ENCODE data around the gene CISD2.
A peak's percentile ranks its signal among the peaks of the same experiment; 100 is the strongest.
"Not testable (repeated sequence)": the region's sequence is repeated elsewhere in the genome, so short reads cannot be mapped to it uniquely, and the experiment has no call there.

CISD2 gene

DNA sequence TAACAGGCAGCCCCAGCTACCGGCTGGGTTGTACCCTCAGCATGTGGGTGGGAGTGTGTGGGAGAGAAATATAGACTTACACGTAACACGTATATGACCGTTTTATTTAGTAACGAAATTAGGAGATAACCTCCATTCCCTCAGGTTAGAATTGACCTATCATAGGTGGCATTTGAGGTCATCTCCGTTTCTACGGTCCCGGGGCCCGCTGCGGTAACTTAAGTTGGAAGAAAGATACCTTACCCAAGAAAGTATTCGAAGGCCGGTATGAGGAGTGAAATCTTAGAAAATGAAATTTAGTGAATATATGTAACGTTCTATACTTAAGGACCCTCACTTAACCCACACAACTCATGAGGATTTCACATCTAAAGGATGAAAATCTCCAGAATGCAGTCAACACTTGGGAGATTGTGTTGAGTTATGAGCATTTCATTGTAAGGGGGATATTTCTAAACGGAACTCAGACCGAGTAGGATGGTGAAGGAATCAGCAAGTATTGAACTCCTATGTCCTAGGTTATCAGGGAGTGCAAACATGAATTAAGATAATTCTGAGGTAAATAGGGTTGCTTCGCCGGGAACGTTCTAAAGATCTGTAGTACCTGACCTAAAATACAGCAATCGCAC lies 891 bp downstream of the CISD2 start:
- H3K27ac Mint-ChIP-seq, result peak overlapping the region; percentile 94 to 99 (median 98)
- no peaks in the 10 kb centered on the region for H3K27me3 Mint-ChIP-seq (ENCODE audit: low read depth)
- peaks cover 27% of the 10 kb centered on the region for H3K36me3 Mint-ChIP-seq (ENCODE audit: low read depth)
- TF ChIP-seq, protein P1, sequence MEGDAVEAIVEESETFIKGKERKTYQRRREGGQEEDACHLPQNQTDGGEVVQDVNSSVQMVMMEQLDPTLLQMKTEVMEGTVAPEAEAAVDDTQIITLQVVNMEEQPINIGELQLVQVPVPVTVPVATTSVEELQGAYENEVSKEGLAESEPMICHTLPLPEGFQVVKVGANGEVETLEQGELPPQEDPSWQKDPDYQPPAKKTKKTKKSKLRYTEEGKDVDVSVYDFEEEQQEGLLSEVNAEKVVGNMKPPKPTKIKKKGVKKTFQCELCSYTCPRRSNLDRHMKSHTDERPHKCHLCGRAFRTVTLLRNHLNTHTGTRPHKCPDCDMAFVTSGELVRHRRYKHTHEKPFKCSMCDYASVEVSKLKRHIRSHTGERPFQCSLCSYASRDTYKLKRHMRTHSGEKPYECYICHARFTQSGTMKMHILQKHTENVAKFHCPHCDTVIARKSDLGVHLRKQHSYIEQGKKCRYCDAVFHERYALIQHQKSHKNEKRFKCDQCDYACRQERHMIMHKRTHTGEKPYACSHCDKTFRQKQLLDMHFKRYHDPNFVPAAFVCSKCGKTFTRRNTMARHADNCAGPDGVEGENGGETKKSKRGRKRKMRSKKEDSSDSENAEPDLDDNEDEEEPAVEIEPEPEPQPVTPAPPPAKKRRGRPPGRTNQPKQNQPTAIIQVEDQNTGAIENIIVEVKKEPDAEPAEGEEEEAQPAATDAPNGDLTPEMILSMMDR (IDR thresholded peaks at IDR 0.05; ENCODE audit: unreplicated experiment in 3 of 3), result no peak
- peak overlapping the region; percentile 90 to 98 (median 97) for H3K4me3 Mint-ChIP-seq
- H3K9me3 Mint-ChIP-seq, result peaks cover 4% of the 10 kb centered on the region
- H3K4me1 Mint-ChIP-seq, result peaks cover 33% of the 10 kb centered on the region

DNA sequence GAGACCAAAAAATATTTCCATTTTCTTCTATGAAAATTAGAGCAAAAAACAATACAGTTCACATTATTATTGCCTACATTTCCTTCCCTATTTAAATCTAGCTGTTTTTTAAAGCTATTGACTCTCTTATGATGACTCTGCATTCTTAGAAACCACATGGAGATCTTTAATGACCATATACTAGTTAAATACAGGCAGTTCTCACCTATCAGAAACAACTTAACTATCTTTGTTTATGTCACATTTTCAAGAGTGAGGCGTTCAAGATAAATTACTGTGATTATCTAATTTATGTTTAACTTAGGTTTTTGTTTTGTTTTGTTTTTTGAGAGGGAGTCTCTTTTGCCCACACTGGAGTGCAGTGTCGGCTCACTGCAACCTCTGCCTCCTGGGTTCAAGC lies 3.0 kb downstream of the CISD2 start:
- Mint-ChIP-seq H3K4me3 (peak overlapping the region in 1 of 3 experiments; percentile 21), H3K36me3 (ENCODE audit: low read depth) (peaks cover 48% of the 10 kb centered on the region), H3K9me3 (peaks cover 6% of the 10 kb centered on the region), H3K27me3 (ENCODE audit: low read depth) (no peaks in the 10 kb centered on the region), H3K4me1 (peaks cover 24% of the 10 kb centered on the region), H3K27ac (no peak overlapping the region)
- TF ChIP-seq, protein P1 (IDR thresholded peaks at IDR 0.05; ENCODE audit: unreplicated experiment in 3 of 3), result no peak

DNA sequence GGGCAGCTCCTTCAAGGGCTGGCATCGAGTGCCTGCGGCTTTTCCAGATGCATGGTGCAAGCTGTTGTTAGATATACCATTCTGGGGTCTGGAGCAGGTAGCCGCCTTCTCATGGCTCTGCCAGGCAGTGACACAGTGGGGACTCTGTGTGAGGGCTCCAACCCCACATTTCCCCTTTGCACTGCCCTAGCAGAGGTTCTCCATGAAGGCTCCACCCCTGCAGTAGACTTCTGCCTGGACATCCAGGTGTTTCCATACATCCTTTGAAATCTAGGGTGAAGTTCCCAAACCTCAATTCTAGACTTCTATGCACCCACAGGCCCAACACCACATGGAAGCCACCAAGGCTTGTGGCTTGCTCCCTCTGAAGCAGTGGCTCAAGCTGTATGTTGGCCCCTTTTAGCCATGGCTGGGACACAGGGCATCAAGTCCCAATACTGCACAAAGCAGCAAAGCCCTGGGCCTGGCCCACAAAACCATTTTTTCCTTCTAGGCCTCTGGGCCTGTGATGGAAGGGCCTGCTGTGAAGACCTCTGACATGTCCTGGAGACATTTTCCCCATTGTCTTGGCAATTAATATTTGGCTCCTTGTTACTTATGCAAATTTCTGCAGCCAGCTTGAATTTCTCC lies 8.8 kb downstream of the CISD2 start:
- H3K9me3 Mint-ChIP-seq, result peaks cover 14% of the 10 kb centered on the region
- peaks cover 72% of the 10 kb centered on the region for H3K36me3 Mint-ChIP-seq (ENCODE audit: low read depth)
- H3K27ac Mint-ChIP-seq; H3K4me1 Mint-ChIP-seq; H3K27me3 Mint-ChIP-seq (ENCODE audit: low read depth); H3K4me3 Mint-ChIP-seq: not testable (repeated sequence)

DNA sequence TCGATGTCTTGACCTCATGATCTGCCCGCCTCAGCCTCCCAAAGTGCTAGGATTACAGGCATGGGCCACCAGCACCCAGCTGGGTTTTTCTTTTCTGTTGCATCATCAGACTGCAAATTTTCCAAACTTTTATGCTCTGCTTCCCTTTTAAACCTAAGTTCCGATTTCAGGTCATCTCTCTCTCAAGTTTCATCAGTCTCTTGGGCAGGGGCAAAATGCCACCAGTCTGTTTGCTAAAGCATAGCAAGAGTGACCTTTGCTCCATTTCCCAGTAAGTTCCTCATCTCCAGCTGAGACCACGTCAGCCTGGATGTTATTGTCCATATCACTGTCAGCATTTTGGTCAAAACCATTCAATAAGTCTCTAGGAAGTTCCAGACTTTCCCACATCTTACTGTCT lies 9.6 kb downstream of the CISD2 start:
- H3K36me3 Mint-ChIP-seq (ENCODE audit: low read depth), result peaks cover 69% of the 10 kb centered on the region
- H3K4me3 Mint-ChIP-seq; H3K4me1 Mint-ChIP-seq; H3K27me3 Mint-ChIP-seq (ENCODE audit: low read depth); H3K27ac Mint-ChIP-seq: not testable (repeated sequence)
- H3K9me3 Mint-ChIP-seq, result peaks cover 11% of the 10 kb centered on the region

DNA sequence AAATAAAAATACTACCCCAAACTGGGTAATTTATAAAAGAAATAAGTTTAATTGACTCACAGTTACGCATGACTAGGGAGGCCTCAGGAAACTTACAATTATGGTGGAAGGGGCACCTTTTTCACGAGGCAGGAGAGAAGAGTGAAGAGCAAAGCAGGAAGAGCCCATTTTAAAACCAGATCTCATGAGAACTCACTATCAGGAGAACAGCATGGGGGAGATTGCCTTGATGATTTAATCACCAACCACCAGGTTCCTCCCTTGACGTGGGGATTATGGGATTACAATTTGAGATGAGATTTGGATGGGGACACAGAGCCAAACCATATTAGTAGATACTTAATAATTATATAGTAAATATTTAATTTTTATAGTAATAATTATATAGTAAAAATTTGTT lies 10.1 kb downstream of the CISD2 start:
- peaks cover 67% of the 10 kb centered on the region for H3K36me3 Mint-ChIP-seq (ENCODE audit: low read depth)
- H3K27ac Mint-ChIP-seq, result no peak overlapping the region
- peaks cover 11% of the 10 kb centered on the region for H3K9me3 Mint-ChIP-seq
- no peak overlapping the region for H3K4me3 Mint-ChIP-seq
- H3K4me1 Mint-ChIP-seq, result no peaks in the 10 kb centered on the region
- no peaks in the 10 kb centered on the region for H3K27me3 Mint-ChIP-seq (ENCODE audit: low read depth)
- TF ChIP-seq, protein P1 (IDR thresholded peaks at IDR 0.05; ENCODE audit: unreplicated experiment in 3 of 3), result no peak

DNA sequence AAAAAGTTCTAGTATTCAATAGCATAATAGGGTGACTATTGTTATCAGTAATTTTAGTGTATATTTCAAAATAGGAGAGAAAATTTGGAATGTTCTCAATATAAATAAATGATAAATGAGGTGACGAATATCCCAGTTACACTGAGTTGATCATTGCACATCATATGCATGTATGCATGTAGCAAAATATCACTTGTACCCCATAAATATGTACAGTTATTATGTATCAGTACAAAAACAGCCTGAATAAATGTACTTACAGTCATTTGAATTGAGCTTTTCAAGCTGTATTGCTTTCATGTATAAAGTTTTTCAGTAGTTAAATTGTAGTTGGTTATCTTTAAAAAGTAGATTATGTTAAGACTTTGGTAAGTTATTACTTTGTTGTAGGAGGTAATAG lies 12.6 kb downstream of the CISD2 start:
- no peaks in the 10 kb centered on the region for H3K27me3 Mint-ChIP-seq (ENCODE audit: low read depth)
- H3K9me3 Mint-ChIP-seq, result peaks cover 8% of the 10 kb centered on the region
- H3K4me3 Mint-ChIP-seq, result no peak overlapping the region
- H3K36me3 Mint-ChIP-seq (ENCODE audit: low read depth), result peaks cover 50% of the 10 kb centered on the region
- no peaks in the 10 kb centered on the region for H3K4me1 Mint-ChIP-seq
- no peak overlapping the region for H3K27ac Mint-ChIP-seq
- TF ChIP-seq, protein P1 (IDR thresholded peaks at IDR 0.05; ENCODE audit: unreplicated experiment in 3 of 3), result no peak

DNA sequence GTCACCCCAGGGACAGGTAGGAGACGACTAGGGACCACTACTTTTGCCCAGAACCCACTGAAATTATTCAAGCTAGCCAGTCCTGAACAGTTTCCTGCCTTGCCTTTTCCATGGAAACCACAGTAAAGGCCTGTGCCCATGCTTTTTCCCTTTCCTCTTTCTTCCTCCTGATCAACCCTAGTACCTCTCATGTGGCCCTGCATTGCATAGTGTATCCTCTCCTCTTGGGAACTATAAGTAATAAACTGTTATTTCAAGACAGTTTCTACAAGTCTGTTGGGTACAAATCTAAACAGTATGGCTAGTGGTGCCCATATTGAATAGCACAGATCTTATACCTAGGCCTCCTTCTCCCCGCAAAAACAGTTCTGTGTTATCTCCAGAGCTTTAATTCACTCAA lies 14.5 kb downstream of the CISD2 start:
- Mint-ChIP-seq H3K4me3 (no peak overlapping the region), H3K27me3 (ENCODE audit: low read depth) (no peaks in the 10 kb centered on the region), H3K4me1 (no peaks in the 10 kb centered on the region), H3K9me3 (peaks cover 4% of the 10 kb centered on the region), H3K27ac (no peak overlapping the region), H3K36me3 (ENCODE audit: low read depth) (peaks cover 40% of the 10 kb centered on the region)
- TF ChIP-seq, protein P1 (IDR thresholded peaks at IDR 0.05; ENCODE audit: unreplicated experiment in 3 of 3), result no peak

DNA sequence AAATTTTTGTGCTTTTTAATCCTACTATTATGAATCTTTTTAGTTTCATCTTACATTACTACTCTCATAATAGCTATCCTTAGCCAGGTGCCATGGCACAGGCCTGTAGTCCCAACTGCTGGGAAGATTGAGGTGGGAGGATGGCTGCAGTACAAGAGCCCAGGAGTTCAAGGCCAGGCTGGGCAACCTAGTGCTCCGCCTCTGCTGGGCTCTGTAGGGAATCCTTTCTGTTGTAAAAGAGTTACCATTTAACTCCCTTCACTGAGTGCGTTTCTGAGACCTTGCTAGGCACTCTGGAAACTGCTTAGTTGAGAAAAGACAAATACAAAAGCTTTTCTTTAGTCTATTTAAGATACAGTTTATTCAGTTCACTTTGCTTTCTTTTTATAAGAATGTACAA lies 19.8 kb downstream of the CISD2 start:
- H3K4me3 Mint-ChIP-seq; H3K9me3 Mint-ChIP-seq; H3K27ac Mint-ChIP-seq; H3K27me3 Mint-ChIP-seq (ENCODE audit: low read depth); H3K4me1 Mint-ChIP-seq: not testable (repeated sequence)
- peaks cover 22% of the 10 kb centered on the region for H3K36me3 Mint-ChIP-seq (ENCODE audit: low read depth)

DNA sequence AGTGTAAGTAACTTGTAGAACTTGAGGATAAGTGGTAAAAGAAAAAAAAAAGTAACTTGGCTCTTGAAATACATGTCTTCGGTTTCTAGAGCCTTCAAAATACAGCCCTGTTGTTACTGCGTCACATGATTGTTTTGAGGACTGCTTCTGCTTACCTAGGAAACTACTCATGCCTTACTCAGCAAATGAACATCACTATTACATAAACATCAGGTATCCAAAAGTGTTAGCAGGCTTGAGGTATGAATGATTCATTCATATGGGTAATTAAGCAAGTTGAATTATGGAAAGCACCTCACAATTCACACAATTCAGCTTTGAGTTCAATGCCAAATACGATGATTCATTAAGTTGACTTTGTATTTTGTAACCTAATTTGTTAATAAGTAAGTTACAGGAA lies 21.1 kb downstream of the CISD2 start:
- H3K4me3 Mint-ChIP-seq; H3K9me3 Mint-ChIP-seq; H3K27ac Mint-ChIP-seq; H3K27me3 Mint-ChIP-seq (ENCODE audit: low read depth); H3K4me1 Mint-ChIP-seq: not testable (repeated sequence)
- H3K36me3 Mint-ChIP-seq (ENCODE audit: low read depth), result peaks cover 21% of the 10 kb centered on the region

DNA sequence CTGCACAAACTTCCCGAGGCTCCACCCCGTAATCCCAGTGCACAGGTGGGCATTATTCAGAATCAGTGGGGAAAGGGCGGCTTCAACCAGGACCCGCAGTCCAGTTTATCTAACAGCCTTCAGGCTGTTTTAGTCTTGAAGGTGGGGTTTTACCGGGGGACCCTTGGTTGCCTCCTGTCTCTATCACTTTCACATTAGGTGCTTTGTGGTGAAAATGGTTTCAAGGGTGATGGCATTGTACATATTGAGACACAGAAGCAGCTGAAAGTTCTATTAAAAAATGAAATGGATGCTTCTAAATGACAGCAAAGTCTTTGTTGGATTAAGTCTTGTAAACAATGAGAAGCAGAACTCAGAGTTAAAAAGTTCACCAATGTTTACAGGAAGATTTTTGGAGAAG lies 27.8 kb downstream of the CISD2 start:
- H3K4me3 Mint-ChIP-seq; H3K9me3 Mint-ChIP-seq; H3K36me3 Mint-ChIP-seq (ENCODE audit: low read depth); H3K4me1 Mint-ChIP-seq; H3K27ac Mint-ChIP-seq; H3K27me3 Mint-ChIP-seq (ENCODE audit: low read depth): not testable (repeated sequence)

All from nephron (organoid).